NCI-H1105 treated with DMSO at 0.1 percent for 48 hours (cell line): ENCODE results near the gene RAI1.
A peak's percentile ranks its signal among the peaks of the same experiment; 100 is the strongest.

Source experiments
- DNase-seq: peaks from one replicate; lab custom pipeline; 2025; lab: John Stamatoyannopoulos, UW

RAI1 gene

DNA sequence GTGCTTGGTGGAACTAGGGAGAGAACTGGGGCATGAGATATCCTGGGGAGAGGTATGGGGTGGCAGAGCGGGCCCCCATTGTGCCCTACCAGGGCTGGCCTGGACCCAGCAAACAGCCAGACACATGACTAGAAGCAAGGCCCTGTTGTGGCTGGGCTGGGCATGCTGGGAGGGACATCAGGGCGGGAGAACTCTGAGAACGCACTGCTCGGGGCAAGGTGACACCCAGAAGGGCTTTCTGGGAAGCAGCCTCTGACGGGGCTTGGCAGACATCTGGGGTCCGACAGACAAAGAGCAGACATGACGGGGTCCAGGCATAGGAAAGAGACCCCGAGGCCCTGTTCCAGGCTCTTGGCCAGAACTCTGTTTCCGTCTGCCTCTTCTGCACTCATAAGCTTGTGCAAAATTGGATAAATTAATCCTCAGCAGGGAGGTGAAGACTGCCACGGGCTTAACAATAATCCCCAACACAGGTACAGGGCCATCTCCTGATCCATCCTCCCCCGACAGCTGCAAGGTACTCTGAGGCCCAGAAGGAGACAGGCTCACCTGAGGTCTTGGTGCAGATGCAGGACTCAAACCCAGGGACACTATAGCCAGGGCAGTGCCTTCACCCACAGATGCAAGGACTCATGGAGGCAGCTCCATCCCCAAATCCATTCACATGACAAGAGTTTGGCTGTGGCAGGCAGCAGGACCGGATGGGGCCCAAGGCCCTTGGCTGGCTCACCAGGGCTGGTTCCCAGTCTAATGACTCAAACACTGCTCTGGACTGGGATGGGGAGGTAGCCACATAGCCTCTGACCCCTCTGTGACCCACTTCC, 150.2 kb downstream of the RAI1 start:
- DNase-seq: no peak

GRCh38 chr17:17832032-17832363, 150.7 kb downstream of the RAI1 start:
- DNase-seq: no peak

DNA sequence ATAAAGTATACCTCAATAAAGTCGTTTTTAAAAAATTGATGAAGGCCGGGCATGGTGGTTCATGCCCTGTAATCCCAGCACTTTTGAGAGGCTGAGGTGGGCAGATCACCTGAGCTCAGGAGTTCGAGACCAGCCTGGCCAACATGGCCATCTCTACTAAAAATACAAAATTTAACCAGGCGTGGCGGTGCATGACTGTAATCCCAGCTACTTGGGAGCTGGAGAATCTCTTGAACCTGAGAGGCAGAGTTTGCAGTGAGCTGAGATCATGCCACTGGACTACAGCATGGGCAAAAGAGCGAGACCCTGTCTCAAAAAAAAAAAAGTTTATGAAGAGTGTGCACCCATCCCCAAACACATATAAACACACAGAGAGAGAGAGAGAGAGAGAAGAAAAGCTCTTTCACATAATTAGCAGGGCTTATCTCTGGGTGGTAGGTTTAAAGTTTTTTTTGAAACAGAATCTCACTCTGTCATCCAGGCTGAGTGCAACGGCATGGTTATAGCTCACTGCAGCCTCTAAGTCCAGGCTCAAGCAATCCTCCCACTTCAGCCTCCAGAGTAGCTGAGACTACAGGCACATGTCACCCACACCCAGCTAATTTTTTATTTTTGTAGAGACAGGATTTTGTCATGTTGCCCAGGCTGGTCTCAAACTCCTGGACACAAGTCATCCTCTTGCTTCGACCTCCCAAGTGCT, 152.6 kb downstream of the RAI1 start:
- no peak for DNase-seq

DNA sequence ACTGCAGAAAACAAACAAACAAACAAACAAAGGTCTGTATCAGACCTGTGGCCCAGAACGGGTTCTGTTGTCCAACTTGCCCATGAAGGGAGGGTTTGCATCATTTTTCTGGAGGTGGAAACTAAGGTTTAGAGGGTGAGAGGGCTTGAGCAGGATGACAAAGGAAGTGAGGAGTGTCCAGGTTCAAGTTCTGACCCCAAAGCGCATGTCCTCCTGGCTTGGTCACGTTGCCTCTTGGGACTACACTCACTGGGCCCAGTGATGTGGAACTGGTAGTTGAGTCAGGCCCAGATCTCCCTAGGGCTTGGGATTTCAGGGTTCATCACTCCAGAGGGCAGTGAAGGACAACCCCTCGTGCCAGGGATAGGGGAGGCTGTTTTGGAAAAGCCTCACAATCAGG, 153.7 kb downstream of the RAI1 start:
- DNase-seq: no peak

DNA sequence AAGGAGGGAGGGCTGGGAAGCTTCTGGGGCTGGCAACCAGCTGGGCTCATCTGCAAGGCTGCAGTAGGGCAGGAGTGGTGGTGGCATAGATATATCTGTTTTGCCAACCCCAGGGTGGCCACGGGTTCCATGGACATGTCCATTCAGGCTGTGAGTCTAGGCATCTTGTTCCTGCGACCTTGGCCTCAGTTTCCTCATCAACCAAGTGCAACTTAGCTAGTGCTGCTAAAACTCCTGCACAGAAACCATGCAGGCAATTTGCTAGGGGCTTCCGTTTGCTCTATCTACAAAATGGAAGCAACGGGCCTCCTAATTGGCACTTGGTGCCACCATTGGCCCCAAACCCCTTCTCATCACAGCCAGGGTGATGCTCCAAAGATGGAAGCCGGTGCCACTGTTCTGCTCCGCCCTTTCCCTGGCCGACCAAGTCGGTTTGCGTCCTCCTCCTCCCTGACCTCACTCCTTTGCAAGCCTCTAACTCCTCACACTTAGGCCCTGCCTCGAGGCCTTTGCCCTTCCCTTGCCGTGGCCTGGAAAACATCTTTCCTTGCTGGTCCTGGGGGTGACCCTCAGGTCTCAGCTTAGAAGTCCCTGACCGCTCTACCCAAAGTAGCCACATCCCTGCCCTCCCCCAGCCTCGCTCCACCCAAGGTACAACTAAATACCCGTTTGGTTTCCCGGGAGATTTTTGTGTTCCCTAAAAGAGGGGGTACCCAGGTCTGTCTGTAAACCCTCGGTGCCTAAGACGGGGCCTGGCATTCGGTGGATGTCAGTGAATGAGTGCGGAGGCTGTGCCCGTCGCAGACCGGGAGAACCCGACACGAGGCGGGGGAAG, 154.4 kb downstream of the RAI1 start:
- no peak for DNase-seq

- DNase-seq: peak; percentile 95
Observed at GRCh38 chr17:17836250-17836817, 155.1 kb downstream of the RAI1 start.

GRCh38 chr17:17836818-17837379, 155.6 kb downstream of the RAI1 start, which contains the start of gene SREBF1:
Gene SREBF1, minus strand, starts transcription at chr17:17836986. Its CDS starts 169 bp downstream, at chr17:17836817.
- DNase-seq: no peak

DNA sequence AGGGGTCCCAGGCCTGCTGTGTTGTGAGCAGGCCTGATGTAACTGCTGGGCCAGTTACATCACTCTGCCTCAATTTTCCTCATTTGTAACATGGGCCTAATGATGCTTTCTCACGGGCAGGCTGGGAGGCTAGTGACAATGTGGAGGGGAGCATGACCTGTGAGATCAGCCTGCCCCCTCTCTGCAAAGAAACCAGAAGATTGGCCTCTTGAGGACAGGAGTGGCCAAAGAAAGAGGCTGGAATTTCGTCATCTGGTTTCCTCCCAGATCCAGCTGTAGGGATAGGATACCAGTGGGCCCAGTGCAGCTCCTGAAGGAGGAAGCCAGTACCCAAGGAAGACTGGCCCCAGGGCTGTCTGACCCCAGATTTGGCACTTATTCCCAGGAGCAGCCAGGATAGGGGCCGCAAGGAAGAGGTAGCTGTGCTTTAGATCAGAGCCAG, 156.1 kb downstream of the RAI1 start:
- no peak for DNase-seq

DNA sequence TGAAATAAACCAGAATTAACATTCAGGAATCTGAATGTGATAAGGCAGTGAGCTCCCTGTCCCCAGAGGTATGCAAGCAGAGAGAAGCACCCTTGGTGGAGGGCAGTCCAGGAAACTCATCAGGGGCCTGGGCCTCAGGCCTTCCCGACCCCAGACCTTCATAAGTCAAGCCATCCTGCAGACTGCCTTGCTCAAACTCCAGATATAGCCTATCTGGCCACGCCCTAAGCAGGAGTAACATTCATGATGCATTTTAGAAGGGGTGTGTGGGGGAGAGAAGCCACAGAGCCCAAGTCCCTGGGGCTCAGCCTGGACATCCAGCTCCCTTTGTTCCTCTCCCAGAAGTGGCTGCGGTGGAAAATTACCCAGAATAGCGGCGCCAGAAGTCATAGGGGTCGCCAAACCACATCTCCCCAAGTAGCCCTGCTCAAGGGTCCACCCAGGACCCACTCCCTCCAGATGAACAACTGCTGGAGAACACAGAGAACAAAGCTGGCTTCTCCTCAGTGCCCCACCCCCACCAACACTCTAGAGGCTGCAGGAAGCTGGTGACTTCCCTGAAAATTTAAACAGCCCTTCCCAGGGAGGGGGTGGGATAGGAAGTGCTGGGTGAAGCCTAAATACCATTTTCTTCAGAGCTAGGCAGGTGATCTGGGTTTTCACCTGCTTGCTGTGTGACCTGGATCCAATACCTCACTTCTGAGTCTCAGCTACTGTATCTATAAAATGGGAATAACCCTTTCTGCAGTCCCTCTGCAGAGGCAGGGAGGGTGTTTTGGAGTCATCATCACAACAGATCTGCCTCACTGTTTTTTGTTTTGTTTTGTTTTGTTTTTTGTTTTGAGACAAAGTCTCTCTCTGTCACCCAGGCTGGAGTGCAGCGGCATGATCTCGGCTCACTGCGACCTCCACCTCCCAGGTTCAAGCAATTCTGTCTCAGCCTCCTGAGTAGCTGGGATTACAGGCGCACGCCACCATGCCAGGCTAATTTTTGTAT, 157.0 kb downstream of the RAI1 start:
- peak; percentile 32 for DNase-seq

GRCh38 chr17:17839791-17840707, 158.8 kb downstream of the RAI1 start:
- peak; percentile 95 for DNase-seq

- peak; percentile 81 for DNase-seq
Observed at GRCh38 chr17:17840751-17841591, 159.7 kb downstream of the RAI1 start.

GRCh38 chr17:17841601-17842025, 160.4 kb downstream of the RAI1 start:
- no peak for DNase-seq

DNA sequence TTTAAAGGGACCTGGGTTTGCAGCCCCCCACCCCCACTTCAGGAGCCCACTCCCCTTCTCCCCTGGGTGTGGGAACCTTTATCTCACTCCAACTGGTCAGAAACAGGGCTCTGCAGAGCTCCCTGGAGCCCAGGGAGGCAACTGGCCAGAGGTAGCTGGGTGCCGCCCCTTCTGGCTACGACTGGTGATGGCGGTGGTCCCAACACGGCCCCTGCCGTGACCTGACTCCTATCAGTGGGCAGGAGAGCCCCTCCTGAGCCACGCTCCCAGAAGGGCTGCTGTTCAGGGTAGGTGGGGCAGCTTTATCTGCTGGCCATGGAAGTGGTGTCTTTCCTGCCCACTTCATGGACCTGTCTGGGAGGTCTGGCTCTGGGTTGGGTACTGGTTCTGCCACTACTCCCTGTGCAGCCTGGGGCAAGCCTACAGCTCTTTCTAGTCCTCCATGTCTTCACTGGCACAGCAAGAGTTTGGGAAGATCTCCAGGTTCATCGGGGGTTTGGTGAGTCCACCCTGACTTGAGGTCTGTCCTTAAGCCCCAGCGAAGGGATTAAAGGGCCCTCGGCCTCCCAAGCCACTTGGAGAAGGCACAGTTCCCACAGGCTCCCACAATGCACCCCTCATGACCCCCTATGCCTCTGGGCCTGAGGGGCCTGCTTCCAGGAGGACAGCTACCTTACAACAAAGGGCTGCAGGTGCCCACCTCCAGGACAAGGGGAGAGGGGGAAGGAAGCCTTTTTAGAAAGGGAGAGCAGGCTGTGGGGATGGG, 161.0 kb downstream of the RAI1 start:
- no peak for DNase-seq

DNA sequence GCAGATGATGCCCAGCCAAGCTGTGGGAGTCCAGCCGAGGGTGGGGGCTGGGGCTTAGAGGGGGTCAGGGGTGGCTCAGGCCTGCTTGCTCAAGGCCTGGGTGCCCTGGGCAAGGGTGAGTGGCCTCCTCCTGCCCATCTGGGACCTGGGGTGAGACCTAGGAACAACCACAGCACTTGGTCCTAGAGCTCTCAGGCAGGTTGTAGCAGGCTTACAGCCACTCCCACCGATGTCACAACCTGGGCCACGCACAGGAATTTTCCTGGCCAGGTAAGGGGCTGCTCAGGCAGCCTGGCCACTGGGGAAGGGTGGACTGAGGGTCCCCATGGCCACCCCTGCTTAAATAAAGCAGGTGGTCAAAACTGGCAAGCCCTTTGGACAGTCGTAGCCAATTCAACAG, 161.8 kb downstream of the RAI1 start:
- DNase-seq: no peak

GRCh38 chr17:17844079-17844478, 162.8 kb downstream of the RAI1 start:
- DNase-seq: no peak

DNA sequence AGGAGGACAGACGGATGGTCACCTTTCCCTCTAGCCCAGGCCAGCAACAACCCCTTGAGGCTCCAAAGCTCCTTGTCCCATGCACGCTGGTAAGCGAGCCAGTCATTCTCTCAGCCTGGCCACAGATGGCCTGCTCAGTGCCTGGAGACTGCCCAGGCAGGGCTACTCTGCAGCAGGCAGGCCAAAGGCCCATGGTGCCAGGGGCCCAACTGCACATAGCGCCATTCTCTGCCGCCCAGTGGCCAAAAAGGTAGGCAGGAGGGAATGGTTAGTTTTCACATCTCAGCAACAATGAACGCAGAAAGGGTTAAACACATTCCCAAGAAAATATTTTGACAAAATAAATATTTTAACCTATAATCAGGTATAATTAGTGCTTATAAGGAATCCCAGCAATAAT, 163.2 kb downstream of the RAI1 start:
- no peak for DNase-seq

DNA sequence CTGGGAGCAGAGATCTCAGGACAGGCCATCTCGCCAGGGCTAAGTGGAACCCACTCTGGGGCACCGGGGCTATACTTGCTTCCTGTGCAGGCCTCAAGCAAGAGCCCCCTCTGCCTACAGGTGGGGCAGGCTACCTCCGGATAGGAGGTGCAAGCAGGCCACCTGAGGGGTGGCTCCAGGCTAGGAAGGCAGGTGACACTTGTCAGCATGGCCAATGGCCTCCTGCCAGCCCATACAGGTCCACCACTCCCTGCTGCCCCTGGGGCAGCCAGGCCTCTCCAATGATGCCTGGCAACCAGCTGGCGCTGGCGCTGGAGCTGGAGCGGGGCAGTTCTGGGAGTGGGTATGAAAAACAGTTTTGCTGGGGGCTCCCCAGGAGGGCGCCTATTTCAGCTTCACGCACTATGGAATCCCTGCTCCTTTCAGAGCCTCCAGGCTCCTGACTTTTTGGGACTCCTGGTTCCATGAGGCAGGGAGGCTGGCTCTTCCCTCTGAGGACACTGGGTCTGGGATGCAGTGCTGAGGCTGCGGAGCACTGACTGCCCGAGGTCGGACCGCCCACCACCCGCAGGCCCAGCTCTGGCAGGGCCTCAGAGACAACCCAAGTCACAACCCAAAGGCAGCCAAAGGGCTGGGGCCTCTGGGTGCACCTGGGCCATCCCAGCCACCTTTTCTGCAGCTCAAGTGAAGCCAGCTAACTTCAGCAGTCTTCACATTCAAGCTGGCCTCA, 164.0 kb downstream of the RAI1 start:
- no peak for DNase-seq
